ENCODE results near the gene SARS2. TPM values are rescaled to one million over a fixed set of nuclear protein-coding genes. Genes with fewer than 3 reads are reported as not detected.

The SARS2 gene
- total RNA-seq, 4 donors from 2014 or later: 9.9 to 13.7 (median 11.9) TPM

GRCh38 chr19:38900743-38901190 is 29.8 kb downstream of the SARS2 start:
- peaks cover 0 to 45% (median 23%) of the 10 kb centered on the region in 3 donors for H3K4me1 ChIP-seq
- H3K9me3 ChIP-seq: no peaks in the 10 kb centered on the region
- WGBS, 2 donors (ENCODE audit: low coverage in 1 of 2): 17 to 40% methylated on average over 2 to 3 of the region's 3 CpGs
- H3K27me3 ChIP-seq: no peaks in the 10 kb centered on the region
- H3K36me3 ChIP-seq: peaks cover 0 to 16% of the 10 kb centered on the region in 2 donors
- H3K4me3 ChIP-seq: peak overlapping the region in 1 of 2 donors; percentile 73
- ATAC-seq: no peak
- no peak for TF ChIP-seq POLR2AphosphoS5 (IDR thresholded peaks at IDR 0.05)
- TF ChIP-seq POLR2A (IDR thresholded peaks at IDR 0.05): no peak
- no peak for TF ChIP-seq EP300 (IDR thresholded peaks at IDR 0.05)
- TF ChIP-seq, protein P1, sequence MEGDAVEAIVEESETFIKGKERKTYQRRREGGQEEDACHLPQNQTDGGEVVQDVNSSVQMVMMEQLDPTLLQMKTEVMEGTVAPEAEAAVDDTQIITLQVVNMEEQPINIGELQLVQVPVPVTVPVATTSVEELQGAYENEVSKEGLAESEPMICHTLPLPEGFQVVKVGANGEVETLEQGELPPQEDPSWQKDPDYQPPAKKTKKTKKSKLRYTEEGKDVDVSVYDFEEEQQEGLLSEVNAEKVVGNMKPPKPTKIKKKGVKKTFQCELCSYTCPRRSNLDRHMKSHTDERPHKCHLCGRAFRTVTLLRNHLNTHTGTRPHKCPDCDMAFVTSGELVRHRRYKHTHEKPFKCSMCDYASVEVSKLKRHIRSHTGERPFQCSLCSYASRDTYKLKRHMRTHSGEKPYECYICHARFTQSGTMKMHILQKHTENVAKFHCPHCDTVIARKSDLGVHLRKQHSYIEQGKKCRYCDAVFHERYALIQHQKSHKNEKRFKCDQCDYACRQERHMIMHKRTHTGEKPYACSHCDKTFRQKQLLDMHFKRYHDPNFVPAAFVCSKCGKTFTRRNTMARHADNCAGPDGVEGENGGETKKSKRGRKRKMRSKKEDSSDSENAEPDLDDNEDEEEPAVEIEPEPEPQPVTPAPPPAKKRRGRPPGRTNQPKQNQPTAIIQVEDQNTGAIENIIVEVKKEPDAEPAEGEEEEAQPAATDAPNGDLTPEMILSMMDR (IDR thresholded peaks at IDR 0.05): no peak
- peak overlapping the region in 2 of 4 donors; percentile 92 for H3K27ac ChIP-seq

DNA sequence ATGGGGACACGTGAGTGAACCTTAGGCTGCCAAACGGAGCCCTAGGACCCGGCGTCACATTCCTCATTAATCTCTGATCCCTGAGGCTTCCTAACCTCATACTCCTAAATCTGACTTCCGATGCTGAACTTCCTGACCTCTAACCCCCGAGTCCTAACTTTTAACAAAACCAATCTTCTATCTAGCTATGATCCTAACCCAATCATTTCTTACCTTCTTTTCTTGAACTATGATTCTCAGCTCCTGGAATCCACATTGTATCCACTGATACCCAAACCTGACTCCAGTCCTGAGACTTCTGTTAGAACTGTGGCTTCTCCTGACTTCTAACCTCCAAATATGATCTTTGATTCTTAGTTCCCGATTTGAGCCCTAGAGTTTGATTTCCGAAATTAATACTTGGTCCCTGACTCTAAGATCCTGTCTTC is 30.3 kb downstream of the SARS2 start:
- Histone ChIP-seq H3K27me3 (no peaks in the 10 kb centered on the region), H3K4me1 (peaks cover 0 to 49% (median 23%) of the 10 kb centered on the region in 3 donors), H3K4me3 (peak overlapping the region; percentile 73 to 93), H3K27ac (peak overlapping the region; percentile 92 to 99 (median 92)), H3K36me3 (peaks cover 0 to 10% of the 10 kb centered on the region in 2 donors), H3K9me3 (no peaks in the 10 kb centered on the region)
- no peak for TF ChIP-seq EP300 (IDR thresholded peaks at IDR 0.05)
- no peak for TF ChIP-seq POLR2A (IDR thresholded peaks at IDR 0.05)
- TF ChIP-seq POLR2AphosphoS5 (IDR thresholded peaks at IDR 0.05): no peak
- TF ChIP-seq, protein P1 (IDR thresholded peaks at IDR 0.05): no peak
- 0 to 4% methylated on average over 4 of the region's 8 CpGs for WGBS, 2 donors (ENCODE audit: low coverage in 1 of 2)
- ATAC-seq: no peak

DNA sequence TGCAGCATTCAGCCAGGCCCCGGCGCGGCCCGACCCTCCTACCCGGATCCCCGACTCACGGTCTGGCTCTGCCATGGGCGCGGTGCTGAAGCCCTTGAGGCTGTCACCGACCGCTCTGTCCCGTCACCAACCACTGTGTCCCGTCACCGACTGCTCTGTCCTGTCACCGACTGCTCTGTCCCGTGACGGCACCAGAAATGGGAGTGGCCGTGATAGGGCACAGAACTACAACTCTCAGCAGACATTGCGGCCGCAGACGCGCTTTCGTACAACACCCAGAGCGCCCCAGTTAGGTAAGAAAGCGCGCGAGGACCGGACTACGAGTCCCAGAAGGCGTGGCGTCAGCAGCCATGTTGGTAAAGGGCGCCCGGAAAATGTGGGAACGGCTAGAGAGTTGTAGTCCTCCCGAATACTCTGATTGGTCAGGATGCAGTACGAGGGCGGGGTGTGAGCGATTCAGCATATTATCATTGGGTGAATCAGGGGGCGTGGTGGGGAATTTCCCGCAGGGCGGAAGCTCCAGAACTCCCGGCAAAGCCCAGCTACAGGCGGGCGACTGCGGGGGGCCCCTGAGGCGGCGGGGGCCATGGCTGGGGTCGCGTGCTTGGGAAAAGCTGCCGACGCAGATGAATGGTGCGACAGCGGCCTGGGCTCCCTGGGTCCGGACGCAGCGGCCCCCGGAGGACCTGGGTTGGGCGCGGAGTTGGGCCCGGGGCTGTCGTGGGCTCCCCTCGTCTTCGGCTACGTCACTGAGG is 30.9 kb downstream of the SARS2 start, which contains the start of the genes NFKBIB and SIRT2:
NFKBIB (plus strand) TSS at position 523 of the 755 bp plus-strand sequence; CDS start at position 587, 64 bp downstream.
SIRT2 (minus strand) TSS at position 172 of the 755 bp plus-strand sequence; CDS start at position 75, 97 bp downstream.
- ATAC-seq: peak; percentile 98
- Histone ChIP-seq H3K4me3 (peak within 1 kb of the TSS; percentile 73 to 93), H3K9me3 (no peaks in the 10 kb centered on the region), H3K36me3 (peaks cover 0 to 5% of the 10 kb centered on the region in 2 donors), H3K27ac (peak within 1 kb of the TSS; percentile 92 to 99 (median 92)), H3K4me1 (peaks cover 0 to 53% (median 23%) of the 10 kb centered on the region in 3 donors), H3K27me3 (no peaks in the 10 kb centered on the region)
- TF ChIP-seq POLR2A (IDR thresholded peaks at IDR 0.05) (peak; percentile 50 to 52), POLR2AphosphoS5 (IDR thresholded peaks at IDR 0.05) (peak; percentile 47), EP300 (IDR thresholded peaks at IDR 0.05) (no peak)
- TF ChIP-seq, protein P1 (IDR thresholded peaks at IDR 0.05): peak in 2 of 4 experiments; percentile 10 to 20
- WGBS, 2 donors (ENCODE audit: low coverage in 1 of 2): 2% methylated on average over 9 of the region's 64 CpGs; no CpG with 5 or more reads in 1 of the 2 donors

- H3K27ac ChIP-seq: peak overlapping the region; percentile 69 to 92 (median 91)
- no peaks in the 10 kb centered on the region for H3K9me3 ChIP-seq
- no peaks in the 10 kb centered on the region for H3K27me3 ChIP-seq
- no peak for TF ChIP-seq POLR2AphosphoS5 (IDR thresholded peaks at IDR 0.05)
- TF ChIP-seq EP300 (IDR thresholded peaks at IDR 0.05): no peak
- no peak for TF ChIP-seq POLR2A (IDR thresholded peaks at IDR 0.05)
- TF ChIP-seq, protein P1 (IDR thresholded peaks at IDR 0.05): no peak
- H3K4me3 ChIP-seq: peak overlapping the region; percentile 73 to 79
- ATAC-seq: no peak
- H3K36me3 ChIP-seq: peaks cover 0 to 4% of the 10 kb centered on the region in 2 donors
- WGBS, 2 donors (ENCODE audit: low coverage in 1 of 2): 0 to 7% methylated on average over 7 to 8 of the region's 25 CpGs
- H3K4me1 ChIP-seq: peaks cover 0 to 55% (median 23%) of the 10 kb centered on the region in 3 donors
These were observed 31.6 kb downstream of the SARS2 start for GRCh38 chr19:38898788-38899446.

All from gastroesophageal sphincter (tissue), 4 donors.